ENCODE results near the gene C9orf153. TPM values are rescaled to one million over a fixed set of nuclear protein-coding genes. Genes with fewer than 3 reads are reported as not detected.

C9orf153 gene
- total RNA-seq, 4 donors from 2014 or later = 0.67 to 0.71 TPM; not detected in 2

DNA sequence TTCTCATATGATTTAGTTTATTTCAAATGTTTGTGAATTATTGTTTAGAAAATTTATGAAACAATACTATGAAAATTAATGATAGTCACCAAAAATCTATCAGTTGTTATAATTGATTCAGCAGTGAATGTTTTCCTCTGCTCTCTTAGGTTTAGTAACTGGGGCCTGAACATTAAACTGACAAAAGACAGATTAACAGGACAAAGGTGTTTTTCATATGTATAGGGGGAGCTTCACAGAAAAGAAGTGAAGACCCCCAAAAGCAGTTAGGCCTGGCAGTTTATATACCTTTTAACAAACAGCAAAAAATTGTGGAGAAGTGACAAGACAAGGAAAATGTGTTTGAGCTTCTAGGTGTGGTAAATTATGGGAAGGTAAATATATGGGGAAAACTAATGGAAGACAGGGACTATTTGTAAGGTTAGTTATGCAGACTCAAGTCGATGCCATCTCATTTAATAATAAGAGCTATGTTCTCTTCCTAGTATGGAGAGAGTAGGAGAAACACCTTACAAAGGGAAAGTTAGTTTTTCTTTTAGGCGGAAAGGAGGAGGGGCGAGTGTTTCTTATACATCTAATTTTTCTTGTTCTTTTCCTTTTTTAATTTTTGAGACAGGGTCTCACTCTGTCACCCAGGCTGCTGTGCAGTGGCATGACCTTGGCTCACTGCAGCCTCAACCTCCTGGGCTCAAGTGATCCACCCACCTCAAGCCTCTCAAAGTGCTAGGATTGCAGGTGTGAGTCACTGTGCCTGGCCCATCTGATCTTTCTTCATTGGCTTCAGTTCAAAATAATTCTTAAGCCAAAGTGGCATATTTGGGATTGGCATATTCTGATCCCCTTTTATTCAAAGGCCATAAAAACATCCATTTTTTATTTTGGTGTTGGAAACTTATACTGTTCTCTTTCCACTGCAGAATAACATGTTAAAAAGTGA is 77.8 kb downstream of the C9orf153 start:
- no peak for DNase-seq
- intact Hi-C loops (cut with DNase I) = no loop called here
- Histone ChIP-seq H3K4me1 (no peaks in the 10 kb centered on the region), H3K4me3 (replicated peaks in 1 of 3) (no peak overlapping the region), H3K36me3 (no peaks in the 10 kb centered on the region), H3K27ac (no peak overlapping the region), H3K9me3 (no peaks in the 10 kb centered on the region), H3K27me3 (no peaks in the 10 kb centered on the region)
- TF ChIP-seq, protein P1, sequence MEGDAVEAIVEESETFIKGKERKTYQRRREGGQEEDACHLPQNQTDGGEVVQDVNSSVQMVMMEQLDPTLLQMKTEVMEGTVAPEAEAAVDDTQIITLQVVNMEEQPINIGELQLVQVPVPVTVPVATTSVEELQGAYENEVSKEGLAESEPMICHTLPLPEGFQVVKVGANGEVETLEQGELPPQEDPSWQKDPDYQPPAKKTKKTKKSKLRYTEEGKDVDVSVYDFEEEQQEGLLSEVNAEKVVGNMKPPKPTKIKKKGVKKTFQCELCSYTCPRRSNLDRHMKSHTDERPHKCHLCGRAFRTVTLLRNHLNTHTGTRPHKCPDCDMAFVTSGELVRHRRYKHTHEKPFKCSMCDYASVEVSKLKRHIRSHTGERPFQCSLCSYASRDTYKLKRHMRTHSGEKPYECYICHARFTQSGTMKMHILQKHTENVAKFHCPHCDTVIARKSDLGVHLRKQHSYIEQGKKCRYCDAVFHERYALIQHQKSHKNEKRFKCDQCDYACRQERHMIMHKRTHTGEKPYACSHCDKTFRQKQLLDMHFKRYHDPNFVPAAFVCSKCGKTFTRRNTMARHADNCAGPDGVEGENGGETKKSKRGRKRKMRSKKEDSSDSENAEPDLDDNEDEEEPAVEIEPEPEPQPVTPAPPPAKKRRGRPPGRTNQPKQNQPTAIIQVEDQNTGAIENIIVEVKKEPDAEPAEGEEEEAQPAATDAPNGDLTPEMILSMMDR (IDR thresholded peaks at IDR 0.05) = no peak
- no peak for TF ChIP-seq POLR2A (IDR thresholded peaks at IDR 0.05)
- WGBS, 2 donors = 76 to 79% methylated on average over 3 of the region's 3 CpGs

- no peaks in the 10 kb centered on the region for H3K27me3 ChIP-seq
- WGBS, 2 donors = 93 to 94% methylated on average over 5 of the region's 5 CpGs
- H3K9me3 ChIP-seq = no peaks in the 10 kb centered on the region
- intact Hi-C loops (cut with DNase I) = no loop called here
- no peak overlapping the region for H3K4me3 ChIP-seq (replicated peaks in 1 of 3)
- TF ChIP-seq POLR2A (IDR thresholded peaks at IDR 0.05) = no peak
- TF ChIP-seq, protein P1 (IDR thresholded peaks at IDR 0.05) = no peak
- no peak for DNase-seq
- H3K4me1 ChIP-seq = no peaks in the 10 kb centered on the region
- H3K27ac ChIP-seq = no peak overlapping the region
- H3K36me3 ChIP-seq = no peaks in the 10 kb centered on the region
Measured at GRCh38 chr9:86178503-86178902, 81.0 kb downstream of the C9orf153 start.

DNA sequence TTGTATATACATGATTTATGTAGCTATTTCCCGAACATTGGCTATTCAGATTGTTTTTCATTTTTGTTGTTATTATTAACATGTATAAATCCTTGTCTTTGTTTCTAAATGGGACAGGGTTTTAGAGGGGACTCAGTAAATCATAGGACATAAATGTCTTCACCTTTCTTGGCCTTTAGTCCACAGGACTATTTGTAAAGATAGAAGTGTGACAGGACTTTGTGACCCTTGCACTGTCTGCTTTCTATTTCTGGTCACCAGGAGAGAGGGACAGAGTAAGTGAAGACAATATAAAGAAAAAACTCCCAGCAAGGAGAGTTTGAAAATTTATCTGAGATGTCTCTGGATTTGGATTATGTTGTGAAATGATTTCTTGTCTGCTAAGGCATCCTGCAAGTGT is 81.5 kb downstream of the C9orf153 start:
- no peak for DNase-seq
- Histone ChIP-seq H3K9me3 (no peaks in the 10 kb centered on the region), H3K4me1 (no peaks in the 10 kb centered on the region), H3K27ac (no peak overlapping the region), H3K27me3 (no peaks in the 10 kb centered on the region), H3K36me3 (no peaks in the 10 kb centered on the region), H3K4me3 (replicated peaks in 1 of 3) (no peak overlapping the region)
- TF ChIP-seq, protein P1 (IDR thresholded peaks at IDR 0.05) = no peak
- intact Hi-C loops (cut with DNase I) = no loop called here
- WGBS, 2 donors = 84 to 85% methylated on average over 1 of the region's 1 CpG

GRCh38 chr9:86176468-86176867 is 83.0 kb downstream of the C9orf153 start:
- 42 to 49% methylated on average over 5 of the region's 5 CpGs for WGBS, 2 donors
- peak in 1 of 2 donors; percentile 3 for DNase-seq
- intact Hi-C loops (cut with DNase I) = no loop called here
- Histone ChIP-seq H3K27me3 (no peaks in the 10 kb centered on the region), H3K4me3 (replicated peaks in 1 of 3) (no peak overlapping the region), H3K4me1 (no peaks in the 10 kb centered on the region), H3K9me3 (no peaks in the 10 kb centered on the region), H3K36me3 (no peaks in the 10 kb centered on the region), H3K27ac (no peak overlapping the region)
- TF ChIP-seq POLR2A (IDR thresholded peaks at IDR 0.05) = no peak

DNA sequence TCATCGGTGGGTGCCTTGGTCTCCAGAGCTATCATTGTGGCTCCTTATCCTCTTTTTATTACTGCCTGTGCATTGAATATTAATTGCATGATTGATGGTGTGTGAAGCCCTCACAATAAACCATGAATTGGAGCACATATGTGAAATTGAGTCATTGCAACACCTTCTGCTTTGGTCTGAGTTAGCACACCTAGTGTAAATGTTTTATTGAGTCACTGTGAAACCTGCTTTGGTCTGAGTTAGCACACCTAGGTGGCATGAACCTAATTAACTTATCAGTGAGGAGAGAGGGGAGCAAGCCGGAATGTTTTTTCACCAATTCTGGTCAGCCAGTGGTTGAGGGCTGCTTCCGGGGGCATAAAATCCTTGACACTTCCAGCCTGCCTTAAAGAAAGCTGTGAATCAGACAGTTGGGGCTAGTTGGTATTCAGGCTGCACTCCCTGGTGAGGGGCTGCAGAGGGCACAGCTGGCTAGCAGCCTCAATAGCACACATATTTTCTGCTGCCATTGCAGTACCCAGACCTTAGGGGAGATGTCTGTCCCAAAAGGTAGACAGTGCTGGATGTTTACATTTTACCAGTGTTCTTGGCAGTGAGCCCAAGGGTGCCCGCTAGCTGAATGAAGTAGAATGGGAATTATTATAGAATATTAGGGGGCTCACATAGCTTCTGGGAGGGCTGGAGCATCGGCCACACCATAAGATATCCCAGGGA is 83.6 kb downstream of the C9orf153 start:
- 65 to 75% methylated on average over 4 to 5 of the region's 5 CpGs for WGBS, 2 donors
- no peak for TF ChIP-seq POLR2A (IDR thresholded peaks at IDR 0.05)
- TF ChIP-seq, protein P1 (IDR thresholded peaks at IDR 0.05) = no peak
- Histone ChIP-seq H3K27me3 (no peaks in the 10 kb centered on the region), H3K36me3 (no peaks in the 10 kb centered on the region), H3K4me3 (replicated peaks in 1 of 3) (no peak overlapping the region), H3K4me1 (no peaks in the 10 kb centered on the region), H3K9me3 (no peaks in the 10 kb centered on the region), H3K27ac (no peak overlapping the region)
- intact Hi-C loops (cut with DNase I) = no loop called here
- DNase-seq = no peak

Measured in thyroid gland (tissue), 4 donors.